NOMO-1 treated with dmso at 0.1 percent for 144 hours (cell line): Measurements from ENCODE around the gene ELMO3.

Experiments
- DNase-seq: peaks from one replicate; lab custom pipeline; 2025; ENCODE audit not compliant: unreplicated experiment; lab: John Stamatoyannopoulos, UW

Gene ELMO3

DNA sequence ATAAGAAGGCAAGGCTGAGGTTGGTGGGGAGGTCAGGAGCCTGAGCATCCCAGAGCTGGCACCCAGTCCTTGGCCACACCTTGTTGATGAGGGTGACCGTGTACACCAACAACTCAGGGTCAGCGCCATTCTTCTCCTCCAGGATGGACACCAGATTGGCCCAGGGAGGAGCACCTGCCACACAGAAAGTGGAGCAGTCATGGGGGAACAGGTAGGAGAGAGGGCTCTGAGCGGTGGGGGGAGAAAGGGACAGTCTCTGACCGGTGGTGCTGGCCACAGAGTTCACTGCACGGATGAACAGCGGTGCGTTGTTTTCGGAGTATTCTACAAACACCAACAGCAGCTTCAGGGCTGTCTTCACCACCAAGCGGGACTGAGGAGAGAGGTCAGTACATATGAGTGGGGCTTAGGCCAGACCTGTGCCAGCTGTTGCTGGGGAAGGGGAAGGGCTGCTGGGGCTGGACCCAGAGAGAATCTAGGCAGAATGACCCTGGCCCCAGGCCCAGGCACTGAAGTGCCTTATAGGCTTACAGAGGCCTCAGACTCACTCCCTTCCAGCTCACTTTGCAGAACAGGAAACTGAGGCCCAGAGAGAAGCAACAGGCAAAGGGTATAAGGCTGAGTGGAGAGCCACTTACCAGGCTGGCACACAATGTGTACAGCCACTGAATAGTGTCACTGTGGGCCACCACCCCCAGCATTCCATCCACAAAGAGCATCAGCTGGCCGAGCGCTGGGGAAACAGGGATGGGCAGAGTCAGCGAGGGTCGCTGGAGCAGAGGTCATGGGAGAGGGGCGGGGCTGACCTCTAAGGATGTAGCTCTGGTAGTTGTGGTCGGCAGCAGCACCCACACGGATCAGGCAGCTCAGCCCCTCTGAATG lies 38.7 kb downstream of the ELMO3 start:
- no peak for DNase-seq

- DNase-seq, result no peak
Observed at GRCh38 chr16:67238278-67238575, 39.3 kb downstream of the ELMO3 start.

GRCh38 chr16:67238806-67239470 lies 40.0 kb downstream of the ELMO3 start:
- DNase-seq, result no peak

DNA sequence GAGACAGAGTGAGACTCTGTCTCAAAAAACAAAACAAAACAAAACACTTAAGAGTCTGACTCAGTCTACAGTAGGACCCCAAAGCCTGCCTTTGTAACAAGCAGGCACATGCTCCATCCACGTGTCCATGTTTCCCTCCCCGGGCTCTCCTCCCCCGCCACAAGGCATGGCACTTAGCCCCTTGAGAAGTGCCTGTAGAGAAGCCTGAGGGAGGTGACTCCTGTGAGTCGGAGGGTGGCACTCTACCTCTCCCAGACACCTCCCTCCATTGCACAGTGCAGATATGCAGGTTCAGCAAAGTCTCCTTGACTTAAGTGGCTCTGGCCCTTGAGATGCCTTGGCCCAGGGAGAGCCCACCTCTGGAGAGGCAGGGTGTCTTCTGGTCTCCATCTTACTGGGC lies 41.6 kb downstream of the ELMO3 start:
- no peak for DNase-seq

GRCh38 chr16:67241008-67241900 lies 42.3 kb downstream of the ELMO3 start:
- no peak for DNase-seq

GRCh38 chr16:67242138-67242730 lies 43.3 kb downstream of the ELMO3 start:
- DNase-seq, result no peak

DNA sequence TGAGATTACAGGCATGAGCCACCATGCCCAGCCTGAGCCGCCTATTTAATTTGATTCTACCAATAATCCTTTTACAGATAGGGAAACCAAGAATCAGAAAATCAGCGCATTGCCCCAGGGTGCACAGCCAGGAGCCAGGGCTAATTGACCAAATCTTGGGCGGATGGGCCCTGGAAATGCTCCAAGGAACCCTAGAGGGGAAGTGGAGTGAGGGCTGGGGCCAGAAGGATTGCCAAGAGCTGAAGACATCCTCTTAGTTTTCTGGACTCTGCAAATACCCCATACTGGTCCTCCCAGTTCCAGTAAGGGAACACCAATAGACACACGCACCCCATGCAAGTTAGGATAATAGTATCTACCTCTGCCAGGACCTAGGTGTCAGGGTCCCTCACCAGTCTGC lies 44.5 kb downstream of the ELMO3 start:
- DNase-seq, result no peak

GRCh38 chr16:67244387-67245185 lies 45.7 kb downstream of the ELMO3 start:
- peak; percentile 90 for DNase-seq

GRCh38 chr16:67245186-67245585 lies 46.3 kb downstream of the ELMO3 start:
- no peak for DNase-seq

GRCh38 chr16:67245674-67246080 lies 46.7 kb downstream of the ELMO3 start:
- no peak for DNase-seq

DNA sequence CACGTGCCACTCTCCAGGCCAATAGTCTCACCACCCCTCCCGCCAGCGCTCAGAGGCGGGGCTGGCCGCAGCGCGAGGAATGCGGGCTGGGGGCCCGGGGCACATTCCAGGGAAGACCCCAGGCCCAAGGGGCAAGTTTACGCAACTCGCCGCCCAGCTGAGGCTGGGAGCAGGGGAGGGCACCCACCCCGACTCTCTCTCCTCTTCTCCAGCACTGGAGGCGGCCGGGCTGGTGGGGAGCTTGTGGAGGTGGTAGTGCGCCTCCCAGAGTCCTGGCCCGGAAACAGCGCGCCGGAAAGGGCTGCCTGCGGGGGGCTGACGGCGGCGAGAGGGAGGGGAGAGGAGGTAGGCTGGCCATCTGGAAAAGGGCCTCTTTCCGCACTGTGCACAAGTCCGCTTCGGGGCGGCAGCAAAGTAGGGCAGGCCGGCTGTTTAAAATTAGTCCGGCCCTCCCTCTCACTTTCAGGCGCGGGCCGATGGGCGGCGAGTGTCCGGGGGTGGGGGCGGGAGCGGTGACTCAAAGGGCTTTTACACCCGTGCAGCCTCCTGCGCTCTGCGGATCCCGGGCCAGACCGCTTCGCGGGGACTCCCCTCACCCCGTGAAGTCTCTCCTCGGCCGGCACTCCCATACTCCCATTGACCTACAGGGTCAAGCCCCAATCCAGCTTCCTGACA lies 47.3 kb downstream of the ELMO3 start:
- peak; percentile 33 for DNase-seq

DNA sequence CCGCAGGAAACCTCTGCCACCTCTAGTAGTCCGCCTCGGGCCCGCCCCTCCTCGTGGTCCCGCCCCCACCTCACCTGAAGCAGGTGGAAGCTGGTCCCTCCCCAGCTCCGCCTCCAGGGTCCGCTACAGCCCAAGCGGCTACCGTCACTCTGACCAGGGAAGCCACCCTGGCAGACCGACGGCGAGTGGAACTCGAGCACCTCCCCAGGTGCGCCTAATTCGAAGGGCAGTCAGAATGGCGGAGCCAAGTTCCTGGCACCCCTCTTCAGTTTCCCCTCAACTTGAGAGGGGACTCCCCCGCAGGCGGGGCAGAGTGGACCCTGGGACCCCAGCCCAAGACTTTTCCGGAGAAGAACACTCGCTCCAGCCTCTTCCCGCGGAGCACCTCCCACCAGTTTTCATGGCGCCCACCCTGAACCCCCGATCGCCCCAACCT lies 47.8 kb downstream of the ELMO3 start:
- DNase-seq, result no peak

- peak; percentile 93 for DNase-seq
Observed at GRCh38 chr16:67247192-67248072, 48.5 kb downstream of the ELMO3 start, which contains the start of gene FHOD1. Gene FHOD1, minus strand, starts transcription at chr16:67247481. Its CDS starts 71 bp downstream, at chr16:67247410.

- no peak for DNase-seq
Observed at GRCh38 chr16:67248073-67248400, 49.1 kb downstream of the ELMO3 start.

GRCh38 chr16:67248401-67249177 lies 49.7 kb downstream of the ELMO3 start, which contains the start of gene SLC9A5:
Gene SLC9A5, plus strand, starts transcription at chr16:67248979. Its CDS starts 36 bp downstream, at chr16:67249015.
- peak; percentile 3 for DNase-seq

- DNase-seq, result no peak
Observed at GRCh38 chr16:67249178-67250044, 50.5 kb downstream of the ELMO3 start.

GRCh38 chr16:67250045-67250327 lies 51.1 kb downstream of the ELMO3 start:
- DNase-seq, result no peak
